Mucosa of gallbladder (tissue), 1 donor: ENCODE results near the gene QRICH1. TPM values are rescaled to one million over a fixed set of nuclear protein-coding genes. Genes with fewer than 3 reads are reported as not detected.
"Not testable (repeated sequence)": the region's sequence is repeated elsewhere in the genome, so short reads cannot be mapped to it uniquely, and the experiment has no call there.

Experiments used
- DNase-seq: peaks from one replicate; pipeline ENCODE4 v3.0.0-alpha.2; 2020; ENCODE audit warnings: low spot score
- total RNA-seq: library from RNA; stranded (reverse); gene quantifications from one replicate; pipeline ENCODE4 v1.2.1, GENCODE V29; 2021
- donor health status: DM: no; HTN: no; CAD: no.

The QRICH1 gene
- total RNA-seq, 1 donor from 2014 or later, result 83.9 TPM

DNA sequence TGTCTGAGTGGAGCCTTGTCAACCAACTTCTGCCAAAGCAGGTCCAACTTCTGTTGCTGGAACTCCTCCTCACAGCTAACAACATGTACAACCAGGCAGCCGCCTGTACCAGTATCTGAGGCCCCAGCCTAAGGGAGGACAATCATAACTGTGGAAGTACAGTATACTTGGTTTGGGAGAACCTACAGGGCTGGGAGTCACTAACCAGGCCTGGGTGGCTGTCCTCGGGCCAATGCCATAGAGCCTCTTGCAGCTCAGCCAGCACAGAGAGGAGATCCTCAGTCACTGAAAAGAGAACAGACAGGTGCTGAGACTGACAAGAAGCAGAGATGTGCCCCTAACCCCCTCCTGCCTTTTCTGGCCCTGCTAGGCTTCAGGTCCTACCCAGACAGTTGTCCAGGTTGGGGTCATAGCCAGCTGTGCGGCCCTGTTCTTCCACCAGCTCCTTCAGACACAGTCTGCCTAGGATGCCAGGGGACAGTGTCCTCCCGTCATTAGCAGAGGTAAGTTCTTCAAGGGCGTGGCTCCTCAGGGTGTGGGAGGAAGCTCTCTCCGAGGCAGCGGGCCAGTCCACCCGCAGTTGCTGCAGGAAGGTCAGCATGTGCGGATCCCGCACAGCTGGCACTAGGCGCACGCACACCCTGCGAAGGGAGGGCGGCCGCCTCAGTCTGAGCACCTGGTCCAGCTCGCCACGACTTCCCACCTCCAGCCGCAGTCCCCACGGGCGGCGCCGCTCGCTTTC, 76.5 kb downstream of the QRICH1 start:
- no peak for DNase-seq

DNA sequence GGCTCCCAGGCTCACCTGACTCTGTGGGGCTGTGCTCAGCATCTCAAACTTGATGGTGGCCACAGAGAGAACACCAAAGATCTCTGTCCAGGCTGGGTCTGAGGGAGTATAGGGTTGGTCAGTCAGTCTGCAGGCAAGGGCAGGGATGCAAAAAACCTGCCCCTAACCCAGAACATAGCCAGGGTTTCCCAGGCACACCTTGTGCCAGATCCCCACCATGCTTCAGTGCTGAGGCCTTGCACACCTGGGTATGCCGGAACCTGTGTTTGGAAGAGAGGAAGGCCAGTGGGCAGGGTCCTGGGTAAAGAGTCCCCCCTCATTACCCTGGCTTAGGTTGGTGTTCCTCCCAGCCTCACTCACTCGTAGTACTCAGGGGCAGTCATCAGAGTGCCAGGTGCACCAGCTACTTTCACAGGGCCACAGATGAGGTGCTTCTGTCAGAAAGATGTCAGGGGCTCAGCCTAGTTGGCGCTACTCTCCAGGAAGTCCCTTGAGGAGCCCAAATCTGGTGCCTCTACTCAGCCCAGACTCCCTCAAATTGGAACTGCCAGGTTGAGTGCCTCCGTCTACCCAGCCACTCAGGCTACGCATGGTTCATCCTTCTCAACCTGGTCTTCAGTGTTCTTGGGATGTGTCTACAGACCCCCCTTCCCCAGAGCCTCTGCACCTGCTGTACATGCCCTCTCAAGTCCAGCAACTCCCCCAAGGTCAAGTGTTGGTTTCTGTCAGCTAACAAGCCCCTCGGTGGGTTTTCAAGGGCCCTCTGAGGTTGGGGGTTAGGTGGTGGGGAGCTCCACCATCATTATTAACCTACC, 77.2 kb downstream of the QRICH1 start:
- DNase-seq, result no peak

DNA sequence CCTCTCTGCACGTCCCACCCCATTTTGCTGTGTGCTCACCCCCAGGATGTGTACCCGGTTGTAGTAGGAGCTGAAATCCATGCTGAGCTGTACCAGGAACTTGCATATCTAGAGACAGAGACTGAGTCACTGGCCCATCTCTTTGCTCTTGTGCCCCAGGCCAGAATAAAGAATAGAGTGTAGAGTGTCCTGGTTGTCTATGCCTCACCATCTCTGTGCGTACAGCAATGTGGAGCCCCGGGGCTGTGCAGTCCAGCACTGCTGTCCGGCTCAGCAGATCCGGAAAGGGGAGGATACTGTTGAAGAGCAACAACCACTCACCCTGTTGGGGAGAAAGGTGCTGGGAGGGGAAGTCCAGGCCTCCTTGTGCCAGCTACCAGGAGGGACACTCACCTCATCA, 78.1 kb downstream of the QRICH1 start:
- no peak for DNase-seq

DNA sequence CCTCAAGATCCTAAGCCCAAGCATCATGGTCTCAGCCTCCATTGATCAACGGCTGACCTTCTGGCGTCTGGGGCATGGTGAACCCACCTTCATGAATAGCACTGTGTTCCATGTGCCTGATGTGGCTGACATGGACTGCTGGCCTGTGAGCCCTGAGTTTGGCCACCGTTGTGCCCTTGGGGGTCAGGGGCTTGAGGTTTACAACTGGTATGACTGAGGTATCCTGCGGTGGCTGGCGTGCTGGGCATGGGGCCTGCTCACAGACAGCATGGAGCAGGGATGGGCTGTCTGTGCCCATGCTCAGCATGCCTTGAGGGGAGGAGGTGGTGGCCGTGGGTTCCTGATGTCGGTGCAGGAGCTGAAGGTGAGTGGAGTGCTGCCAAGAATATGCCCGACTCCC, 78.8 kb downstream of the QRICH1 start:
- DNase-seq, result no peak

DNA sequence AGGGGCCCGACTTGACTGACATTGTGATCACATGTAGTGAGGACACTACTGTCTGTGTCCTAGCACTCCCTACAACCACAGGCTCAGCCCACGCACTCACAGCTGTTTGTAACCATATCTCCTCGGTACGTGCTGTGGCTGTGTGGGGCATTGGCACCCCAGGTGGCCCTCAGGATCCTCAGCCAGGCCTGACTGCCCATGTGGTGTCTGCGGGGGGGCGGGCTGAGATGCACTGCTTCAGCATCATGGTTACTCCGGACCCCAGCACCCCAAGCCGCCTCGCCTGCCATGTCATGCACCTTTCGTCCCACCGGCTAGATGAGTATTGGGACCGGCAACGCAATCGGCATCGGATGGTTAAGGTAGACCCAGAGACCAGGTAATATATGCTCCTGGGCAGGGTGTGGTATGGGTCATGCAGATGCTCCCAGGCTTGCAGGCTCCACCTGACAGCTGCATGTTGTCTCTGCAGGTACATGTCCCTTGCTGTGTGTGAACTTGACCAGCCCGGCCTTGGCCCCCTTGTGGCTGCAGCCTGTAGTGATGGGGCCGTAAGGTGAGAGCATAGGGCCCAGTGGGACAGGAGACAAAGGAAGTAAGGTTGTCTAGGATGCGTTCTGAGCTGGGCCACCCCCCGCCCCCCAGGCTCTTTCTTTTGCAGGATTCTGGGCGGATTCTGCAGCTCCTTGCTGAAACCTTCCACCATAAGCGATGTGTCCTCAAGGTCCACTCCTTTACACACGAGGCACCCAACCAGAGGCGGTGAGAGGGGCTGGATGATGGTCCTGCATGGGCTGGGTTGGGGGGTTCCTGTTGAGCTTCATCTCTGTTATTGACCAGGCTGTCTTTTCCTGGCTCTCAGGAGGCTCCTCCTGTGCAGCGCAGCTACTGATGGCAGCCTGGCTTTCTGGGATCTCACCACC, 79.9 kb downstream of the QRICH1 start:
- DNase-seq, result no peak

DNA sequence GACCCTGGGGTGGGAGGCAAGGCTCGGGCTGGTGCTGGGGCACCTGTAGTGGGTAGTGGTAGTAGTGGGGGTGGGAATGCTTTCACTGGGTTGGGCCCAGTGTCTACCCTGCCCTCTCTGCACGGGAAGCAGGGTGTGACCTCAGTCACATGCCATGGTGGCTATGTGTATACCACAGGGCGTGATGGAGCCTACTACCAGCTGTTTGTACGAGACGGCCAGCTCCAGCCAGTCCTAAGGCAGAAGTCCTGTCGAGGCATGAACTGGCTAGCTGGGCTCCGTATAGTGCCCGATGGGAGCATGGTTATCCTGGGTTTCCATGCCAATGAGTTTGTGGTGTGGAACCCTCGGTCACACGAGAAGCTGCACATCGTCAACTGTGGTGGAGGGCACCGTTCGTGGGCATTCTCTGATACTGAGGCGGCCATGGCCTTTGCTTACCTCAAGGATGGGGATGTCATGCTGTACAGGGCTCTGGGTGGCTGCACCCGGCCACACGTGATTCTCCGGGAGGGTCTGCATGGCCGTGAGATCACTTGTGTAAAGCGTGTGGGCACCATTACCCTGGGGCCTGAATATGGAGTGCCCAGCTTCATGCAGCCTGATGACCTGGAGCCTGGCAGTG, 80.6 kb downstream of the QRICH1 start:
- no peak for DNase-seq

DNA sequence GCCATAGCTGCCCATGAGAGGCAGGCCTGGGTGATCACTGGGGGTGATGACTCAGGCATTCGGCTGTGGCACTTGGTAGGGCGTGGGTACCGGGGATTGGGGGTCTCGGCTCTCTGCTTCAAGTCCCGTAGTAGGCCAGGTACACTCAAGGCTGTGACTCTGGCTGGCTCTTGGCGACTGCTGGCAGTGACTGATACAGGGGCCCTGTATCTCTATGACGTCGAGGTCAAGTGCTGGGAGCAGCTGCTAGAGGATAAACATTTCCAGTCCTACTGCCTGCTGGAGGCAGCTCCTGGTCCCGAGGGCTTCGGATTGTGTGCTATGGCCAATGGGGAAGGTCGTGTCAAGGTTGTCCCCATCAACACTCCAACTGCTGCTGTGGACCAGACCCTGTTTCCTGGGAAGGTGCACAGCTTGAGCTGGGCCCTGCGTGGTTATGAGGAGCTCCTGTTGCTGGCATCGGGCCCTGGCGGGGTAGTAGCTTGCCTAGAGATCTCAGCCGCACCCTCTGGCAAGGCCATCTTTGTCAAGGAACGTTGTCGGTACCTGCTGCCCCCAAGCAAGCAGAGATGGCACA, 81.3 kb downstream of the QRICH1 start:
- no peak for DNase-seq

DNA sequence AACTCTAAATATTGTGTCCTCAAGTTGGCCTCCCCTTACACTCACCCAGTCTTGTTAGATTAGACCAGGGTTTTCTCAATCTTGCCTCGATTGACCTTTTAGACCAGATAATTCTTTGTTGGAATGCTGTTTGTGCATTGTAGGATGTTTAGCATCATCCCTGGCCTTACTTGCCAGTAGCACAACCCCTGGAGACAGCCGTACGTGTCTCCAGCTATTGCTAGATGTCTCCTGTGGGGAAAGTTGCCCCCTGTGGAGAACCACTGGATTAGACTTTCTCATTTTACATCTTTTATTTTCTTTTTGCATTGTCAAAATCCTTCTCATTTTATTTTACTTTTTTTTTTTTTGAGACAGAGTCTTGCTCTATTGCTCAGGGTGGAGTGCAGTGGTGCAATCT, 84.5 kb downstream of the QRICH1 start:
- no peak for DNase-seq

DNA sequence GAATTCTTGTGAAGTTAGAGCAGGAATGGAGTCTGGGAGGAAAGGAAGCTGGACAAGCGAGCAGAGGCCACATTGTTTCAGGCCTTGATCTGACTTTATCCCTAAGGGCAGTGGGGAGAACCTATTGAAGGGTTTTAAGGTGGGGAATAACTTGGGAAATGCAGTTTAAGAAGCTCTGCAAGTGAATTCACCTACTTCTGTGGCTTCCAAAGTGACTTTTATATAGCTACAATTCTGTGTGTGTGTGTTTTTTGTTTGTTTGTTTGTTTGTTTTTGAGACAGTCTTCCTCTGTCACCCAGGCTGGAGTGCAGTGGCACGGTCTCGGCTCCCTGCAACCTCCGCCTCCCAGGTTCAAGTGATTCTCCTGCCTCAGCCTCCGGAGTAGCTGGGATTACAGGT, 85.2 kb downstream of the QRICH1 start:
- DNase-seq, result not testable (repeated sequence)

DNA sequence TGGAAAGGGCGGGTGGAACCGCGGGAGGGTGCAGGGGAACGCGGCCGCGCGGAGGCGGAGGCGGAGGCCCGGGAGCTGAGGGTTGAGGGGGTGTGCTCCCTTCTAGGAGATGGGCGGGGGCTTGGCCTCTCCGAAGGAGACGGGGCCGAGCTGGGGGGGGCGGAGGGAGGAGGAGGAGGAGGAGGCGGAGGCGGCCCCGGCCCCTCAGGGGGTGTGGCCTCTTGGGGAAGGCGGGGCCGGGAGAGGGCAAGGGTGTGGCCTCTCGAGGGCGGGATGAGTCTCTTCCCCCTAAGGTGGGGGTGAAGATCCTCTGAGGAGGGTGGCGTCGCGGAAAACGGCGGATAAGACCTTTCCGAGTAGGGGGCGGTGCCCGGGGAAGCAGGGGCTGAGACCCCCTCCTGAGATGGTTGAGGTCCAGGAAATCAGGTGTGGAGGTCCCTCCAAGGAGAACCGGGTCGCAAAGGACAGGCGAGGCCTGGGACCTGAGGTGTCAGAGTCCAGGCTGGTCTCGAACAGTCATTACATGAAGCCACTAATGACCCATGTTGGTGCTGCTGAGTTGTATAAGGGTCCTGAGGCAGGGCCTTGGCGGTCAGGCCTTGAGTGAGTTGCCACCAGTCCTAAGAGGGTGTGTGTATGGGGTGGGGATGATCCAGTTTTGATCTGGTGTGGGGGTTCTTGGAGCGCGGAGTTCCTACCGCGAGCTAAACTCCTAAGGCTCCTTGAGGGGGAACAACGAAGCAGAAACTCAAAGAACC, 85.9 kb downstream of the QRICH1 start:
- DNase-seq, result peak; percentile 85

DNA sequence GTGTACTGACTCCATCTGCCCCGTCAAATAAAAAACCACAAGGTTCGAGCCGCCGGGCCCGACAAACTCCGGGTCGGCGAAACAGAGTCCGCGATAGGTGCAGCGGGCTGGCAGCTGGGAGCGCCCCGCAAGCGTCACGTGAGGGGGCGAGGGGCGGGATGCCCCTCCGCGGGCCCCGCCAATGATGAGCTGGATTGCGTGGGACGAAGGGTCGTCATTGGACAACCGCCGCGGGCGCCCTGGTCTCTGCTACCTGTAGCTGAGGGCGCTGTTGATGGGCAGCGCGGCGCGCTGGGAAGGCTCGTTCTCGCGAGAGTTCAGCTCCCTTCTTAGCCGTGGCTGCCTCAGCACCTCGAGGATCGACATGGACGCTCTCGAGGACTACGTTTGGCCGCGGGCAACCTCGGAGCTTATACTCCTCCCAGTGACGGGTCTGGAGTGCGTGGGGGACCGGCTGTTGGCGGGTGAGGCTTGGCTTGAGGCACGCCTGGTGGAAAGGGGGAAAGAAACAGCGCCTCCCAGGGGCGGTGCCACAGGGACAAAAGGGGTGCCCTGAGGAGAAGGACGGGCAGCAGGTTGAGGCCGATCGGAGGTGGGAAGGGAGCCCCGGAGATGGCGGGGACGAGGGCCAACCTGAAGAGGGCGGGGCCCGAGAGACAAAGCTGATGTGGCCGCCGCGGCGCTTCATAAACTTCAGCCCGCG, 86.7 kb downstream of the QRICH1 start, which contains the start of gene WDR6:
Gene WDR6, plus strand, starts transcription at position 324 of the 703 bp plus-strand sequence. Its CDS starts 41 bp downstream, at position 365.
- DNase-seq, result peak; percentile 98

DNA sequence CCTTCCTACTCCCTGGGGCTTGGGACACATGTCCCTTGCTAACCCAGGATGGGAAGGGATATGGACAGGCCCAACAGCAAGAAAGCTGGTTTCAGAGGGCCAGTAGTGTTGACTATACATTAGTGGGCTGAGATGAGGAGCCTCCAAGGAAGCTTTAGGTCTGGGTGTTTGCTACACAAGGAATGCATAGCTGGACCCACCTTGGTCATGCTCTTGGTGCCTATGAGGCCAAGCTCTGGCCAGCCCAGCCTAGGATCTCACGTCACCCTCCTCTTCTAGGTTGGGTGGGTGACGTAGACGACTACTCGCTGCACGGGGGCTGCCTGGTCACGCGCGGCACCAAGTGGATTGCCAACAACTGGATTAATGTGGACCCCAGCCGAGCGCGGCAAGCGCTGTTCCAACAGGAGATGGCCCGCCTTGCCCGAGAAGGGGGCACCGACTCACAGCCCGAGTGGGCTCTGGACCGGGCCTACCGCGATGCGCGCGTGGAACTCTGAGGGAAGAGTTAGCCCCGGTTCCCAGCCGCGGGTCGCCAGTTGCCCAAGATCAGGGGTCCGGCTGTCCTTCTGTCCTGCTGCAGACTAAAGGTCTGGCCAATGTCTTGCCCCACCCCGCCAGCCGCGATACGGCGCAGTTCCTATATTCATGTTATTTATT, 87.3 kb downstream of the QRICH1 start:
- DNase-seq, result peak; percentile 49

DNA sequence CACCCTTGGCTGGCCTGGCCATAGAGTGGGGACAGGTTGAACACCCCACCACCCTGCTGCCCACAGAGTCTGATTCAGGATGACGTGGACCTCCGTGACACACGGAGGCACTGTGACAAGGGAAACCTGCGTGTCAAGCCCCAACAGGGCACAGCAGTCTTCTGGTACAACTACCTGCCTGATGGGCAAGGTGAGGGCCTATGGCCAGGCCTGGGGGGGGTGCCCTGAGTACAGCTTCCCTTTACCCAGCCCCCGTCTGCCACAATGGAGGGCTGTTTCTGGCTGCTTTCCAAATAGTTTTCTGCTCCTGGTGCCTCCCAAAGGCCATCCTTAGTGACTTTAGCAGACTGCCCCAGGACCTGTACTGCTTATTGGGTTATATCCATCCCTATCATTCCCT, 87.9 kb downstream of the QRICH1 start:
- no peak for DNase-seq

DNA sequence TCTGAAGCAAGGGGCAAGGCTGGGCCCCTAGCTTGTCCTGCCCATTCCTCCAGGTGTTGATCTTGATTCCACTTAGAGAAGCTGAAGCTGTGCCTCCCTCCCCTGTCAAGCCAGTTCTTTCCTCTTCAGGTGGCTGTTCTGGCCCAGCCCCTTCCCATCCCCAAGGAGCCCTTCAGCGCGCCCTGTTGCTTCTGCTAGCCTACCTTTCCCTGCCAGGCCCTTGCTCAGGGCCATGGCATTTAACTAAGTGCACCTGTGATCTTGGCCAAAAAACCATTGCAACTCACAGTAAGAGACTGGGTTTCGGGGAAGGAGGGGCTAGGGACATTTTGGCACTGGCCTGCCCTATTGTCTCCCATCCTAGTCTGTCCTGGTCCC, 88.6 kb downstream of the QRICH1 start:
- no peak for DNase-seq

DNA sequence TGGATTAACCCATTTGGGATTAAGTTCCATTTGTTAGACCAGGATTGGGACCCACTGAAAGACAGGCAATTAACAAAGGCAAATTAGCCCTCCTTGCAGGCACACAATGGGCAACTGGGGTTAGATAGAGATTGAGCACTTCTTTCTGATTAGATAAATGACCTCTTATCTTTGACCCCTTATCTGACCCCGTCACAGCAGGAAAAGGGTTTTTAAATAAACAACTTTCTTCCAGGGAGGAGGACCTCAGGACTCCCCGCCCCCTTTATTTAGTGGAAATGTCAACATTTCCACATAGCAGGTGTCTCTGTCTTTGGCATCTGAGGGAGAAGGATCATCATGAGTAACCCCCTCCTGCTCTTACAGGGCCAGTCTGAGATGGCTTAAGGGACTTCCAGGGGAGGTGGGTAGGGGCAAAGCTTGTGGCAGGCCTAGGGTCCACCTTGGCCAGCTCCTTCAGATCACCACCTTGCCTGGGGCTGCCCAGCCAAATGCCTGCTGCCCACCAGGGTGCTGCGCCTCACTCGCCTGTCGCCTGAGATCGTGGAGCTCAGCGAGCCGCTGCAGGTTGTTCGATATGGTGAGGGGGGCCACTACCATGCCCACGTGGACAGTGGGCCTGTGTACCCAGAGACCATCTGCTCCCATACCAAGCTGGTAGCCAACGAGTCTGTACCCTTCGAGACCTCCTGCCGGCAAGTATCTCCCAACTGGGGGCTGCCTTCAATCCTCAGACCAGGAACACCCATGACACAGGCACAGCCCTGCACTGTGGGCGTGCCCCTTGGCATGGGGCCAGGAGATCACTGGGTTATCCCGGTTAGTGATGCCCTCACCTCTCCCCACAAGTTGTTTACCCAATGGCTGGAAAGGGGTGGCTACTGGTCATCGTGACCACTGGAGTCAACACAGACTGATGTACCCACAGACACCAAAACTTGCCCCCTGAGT, 89.2 kb downstream of the QRICH1 start:
- no peak for DNase-seq

DNA sequence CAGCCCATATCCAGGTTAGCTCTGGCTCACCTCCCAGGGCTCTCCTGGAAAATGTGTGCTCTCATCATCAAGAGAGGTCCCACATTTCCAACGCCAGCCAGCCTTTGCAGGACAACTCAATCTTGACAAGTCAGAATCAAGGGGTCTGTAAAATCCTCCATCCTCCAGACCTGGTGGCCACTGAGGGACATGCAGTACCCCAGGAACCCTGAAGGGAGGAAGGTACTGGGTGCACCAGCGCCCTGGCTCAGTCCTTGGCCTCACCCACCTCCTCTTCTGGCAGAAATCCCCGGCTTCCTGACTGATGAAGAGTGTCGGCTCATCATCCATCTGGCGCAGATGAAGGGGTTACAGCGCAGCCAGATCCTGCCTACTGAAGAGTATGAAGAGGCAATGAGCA, 92.7 kb downstream of the QRICH1 start:
- DNase-seq, result no peak

DNA sequence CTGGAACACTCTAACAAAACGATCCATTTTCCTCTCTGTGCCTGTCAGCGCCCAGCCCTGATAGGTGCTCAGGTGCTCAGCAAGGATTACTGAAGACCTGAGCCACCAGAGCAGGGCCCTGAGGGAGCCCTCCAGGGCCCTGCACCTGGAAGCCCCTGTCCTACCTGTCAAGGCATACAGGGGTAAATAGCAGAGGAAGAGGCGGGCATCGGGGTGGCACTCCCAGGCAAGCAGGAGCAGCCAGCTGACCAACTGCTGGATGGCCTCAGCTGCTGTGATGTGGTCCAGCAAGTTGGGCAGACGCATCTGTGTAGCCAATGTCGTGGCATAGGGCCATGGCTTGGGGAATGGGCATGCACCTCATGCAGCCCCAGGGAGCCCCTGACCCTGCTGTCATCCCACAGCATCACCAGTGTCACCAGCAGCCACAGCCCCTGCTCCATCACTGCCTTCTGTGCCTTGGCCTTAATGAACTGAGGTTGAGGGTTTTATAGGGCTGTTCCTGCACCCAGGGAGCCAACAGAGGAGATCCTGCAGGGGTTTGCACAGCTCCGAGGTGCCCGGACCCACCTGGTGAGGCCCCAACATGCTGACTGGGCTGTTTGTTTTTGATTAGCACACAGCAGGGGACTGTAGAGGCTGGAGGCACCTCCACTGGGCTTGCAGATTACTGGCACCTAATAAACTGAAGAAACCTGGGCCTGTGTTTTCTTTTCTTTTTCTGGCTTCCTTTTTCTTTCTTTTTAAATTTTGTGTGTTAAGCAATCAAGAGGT, 94.6 kb downstream of the QRICH1 start:
- DNase-seq, result no peak
